Mucosa of rectum (tissue), 2 donors: ENCODE results near the gene MARS1.
A peak's percentile ranks its signal among the peaks of the same experiment; 100 is the strongest.

Experiments used
- H3K27ac ChIP-seq, 2 donors: one replicate each; pipeline ENCODE4 v1.7.0; 2013; ENCODE audit warnings: inconsistent platforms in 2 of 2, low read depth in 2 of 2, low read length in 2 of 2
- H3K27me3 ChIP-seq, 2 donors: one replicate each; pipeline ENCODE4 v1.7.0; 2013; ENCODE audit warnings: low read length in 2 of 2; ENCODE audit not compliant: control insufficient read depth in 2 of 2, insufficient read depth in 2 of 2
- H3K36me3 ChIP-seq, 2 donors: one replicate each; pipeline ENCODE4 v1.7.0; 2013; ENCODE audit warnings: low read length in 2 of 2; ENCODE audit not compliant: control insufficient read depth in 2 of 2, insufficient read depth in 2 of 2
- H3K4me1 ChIP-seq, 2 donors: one replicate each; pipeline ENCODE4 v1.7.0; 2013; ENCODE audit warnings: low read length in 2 of 2, mild to moderate bottlenecking in 1 of 2; ENCODE audit not compliant: control insufficient read depth in 2 of 2, insufficient read depth in 2 of 2
- H3K4me3 ChIP-seq, 2 donors: one replicate each; pipeline ENCODE4 v1.7.0; 2013; ENCODE audit warnings: low read length in 2 of 2
- H3K9ac ChIP-seq, 2 donors: one replicate each; pipeline ENCODE4 v1.7.0; 2013; ENCODE audit warnings: low read length in 2 of 2, low read depth in 1 of 2, mild to moderate bottlenecking in 1 of 2
- H3K9me3 ChIP-seq, 2 donors: one replicate each; pipeline ENCODE4 v1.7.0; 2013; ENCODE audit warnings: low read length in 2 of 2; ENCODE audit not compliant: control insufficient read depth in 2 of 2
- donor health status: healthy.
- donor health status: Normal muscosa, but diverticular disease.

The MARS1 gene

GRCh38 chr12:57458665-57459054 is 29.2 kb upstream of the MARS1 start:
- Histone ChIP-seq H3K27ac (peak overlapping the region; percentile 87 to 91), H3K4me3 (peak overlapping the region; percentile 85 to 92), H3K27me3 (peaks cover 9 to 11% of the 10 kb centered on the region in 2 donors), H3K36me3 (no peaks in the 10 kb centered on the region), H3K4me1 (peaks cover 30 to 39% of the 10 kb centered on the region in 2 donors), H3K9ac (peak overlapping the region; percentile 79 to 92), H3K9me3 (no peaks in the 10 kb centered on the region)

GRCh38 chr12:57459055-57459749 is 28.7 kb upstream of the MARS1 start:
- Histone ChIP-seq H3K27me3 (peaks cover 9 to 11% of the 10 kb centered on the region in 2 donors), H3K9me3 (no peaks in the 10 kb centered on the region), H3K9ac (peak overlapping the region; percentile 79 to 92)

GRCh38 chr12:57459750-57460467 is 28.0 kb upstream of the MARS1 start, which contains the start of gene GLI1:
Gene GLI1 (plus strand): TSS chr12:57459785. CDS start chr12:57463692, 3,907 bp downstream.
- Histone ChIP-seq H3K36me3 (no peaks in the 10 kb centered on the region), H3K4me3 (peak within 1 kb of the TSS; percentile 85 to 92), H3K9ac (peak within 1 kb of the TSS; percentile 79 to 92), H3K27me3 (peaks cover 9 to 11% of the 10 kb centered on the region in 2 donors), H3K27ac (peak within 1 kb of the TSS; percentile 87 to 91), H3K9me3 (no peaks in the 10 kb centered on the region), H3K4me1 (peaks cover 30 to 39% of the 10 kb centered on the region in 2 donors)

More at GRCh38 chr12:57459055-57459749, 28.7 kb upstream of the MARS1 start:
- Histone ChIP-seq H3K36me3 (no peaks in the 10 kb centered on the region), H3K27ac (peak overlapping the region; percentile 87 to 91), H3K4me3 (peak overlapping the region; percentile 85 to 92), H3K4me1 (peaks cover 30 to 39% of the 10 kb centered on the region in 2 donors)

GRCh38 chr12:57460468-57460784 is 27.4 kb upstream of the MARS1 start:
- Histone ChIP-seq H3K4me3 (peak overlapping the region; percentile 64 to 68), H3K36me3 (no peaks in the 10 kb centered on the region), H3K27ac (peak overlapping the region in 1 of 2 donors; percentile 82), H3K4me1 (peaks cover 30 to 39% of the 10 kb centered on the region in 2 donors), H3K9me3 (no peaks in the 10 kb centered on the region), H3K27me3 (peaks cover 9 to 11% of the 10 kb centered on the region in 2 donors), H3K9ac (peak overlapping the region; percentile 41 to 61)

GRCh38 chr12:57460841-57461275 is 27.0 kb upstream of the MARS1 start:
- H3K27ac ChIP-seq: peak overlapping the region; percentile 57 to 82
- H3K4me3 ChIP-seq: peak overlapping the region; percentile 64 to 68
- peak overlapping the region; percentile 61 to 68 for H3K9ac ChIP-seq
- H3K36me3 ChIP-seq: no peaks in the 10 kb centered on the region
- H3K9me3 ChIP-seq: no peaks in the 10 kb centered on the region
- peaks cover 26 to 36% of the 10 kb centered on the region in 2 donors for H3K4me1 ChIP-seq
- H3K27me3 ChIP-seq: peaks cover 7 to 9% of the 10 kb centered on the region in 2 donors

GRCh38 chr12:57461276-57461916 is 26.5 kb upstream of the MARS1 start:
- H3K9ac ChIP-seq: peak overlapping the region; percentile 61 to 81
- H3K27me3 ChIP-seq: peaks cover 7 to 9% of the 10 kb centered on the region in 2 donors
- no peaks in the 10 kb centered on the region for H3K9me3 ChIP-seq
- H3K4me1 ChIP-seq: peaks cover 23 to 32% of the 10 kb centered on the region in 2 donors
- peak overlapping the region; percentile 82 to 91 for H3K27ac ChIP-seq
- no peaks in the 10 kb centered on the region for H3K36me3 ChIP-seq
- H3K4me3 ChIP-seq: peak overlapping the region; percentile 64 to 82

- Histone ChIP-seq H3K36me3 (no peaks in the 10 kb centered on the region), H3K27ac (peak overlapping the region; percentile 82 to 91), H3K9me3 (no peaks in the 10 kb centered on the region), H3K4me1 (peaks cover 23 to 32% of the 10 kb centered on the region in 2 donors), H3K27me3 (peaks cover 7 to 10% of the 10 kb centered on the region in 2 donors), H3K4me3 (peak overlapping the region; percentile 64 to 82), H3K9ac (peak overlapping the region; percentile 48 to 81)
Measured at GRCh38 chr12:57461917-57462250, 26.0 kb upstream of the MARS1 start.

- no peaks in the 10 kb centered on the region for H3K9me3 ChIP-seq
- H3K9ac ChIP-seq: peak overlapping the region; percentile 67 to 81
Measured at GRCh38 chr12:57462251-57462911, 25.5 kb upstream of the MARS1 start.

GRCh38 chr12:57462912-57463253 is 25.0 kb upstream of the MARS1 start:
- Histone ChIP-seq H3K27ac (no peak overlapping the region), H3K9me3 (no peaks in the 10 kb centered on the region), H3K4me1 (peaks cover 23 to 32% of the 10 kb centered on the region in 2 donors), H3K36me3 (no peaks in the 10 kb centered on the region), H3K27me3 (peaks cover 7 to 12% of the 10 kb centered on the region in 2 donors), H3K4me3 (peak overlapping the region in 1 of 2 donors; percentile 64), H3K9ac (peak overlapping the region; percentile 63 to 67)

More at GRCh38 chr12:57462251-57462911, 25.5 kb upstream of the MARS1 start:
- no peaks in the 10 kb centered on the region for H3K36me3 ChIP-seq
- peaks cover 23 to 32% of the 10 kb centered on the region in 2 donors for H3K4me1 ChIP-seq
- H3K27me3 ChIP-seq: peaks cover 7 to 12% of the 10 kb centered on the region in 2 donors
- peak overlapping the region; percentile 86 to 91 for H3K27ac ChIP-seq
- H3K4me3 ChIP-seq: peak overlapping the region; percentile 64 to 82
